Prostate gland (tissue), 2 donors: ENCODE results near the gene HOXA13. TPM values are rescaled to one million over a fixed set of nuclear protein-coding genes. Genes with fewer than 3 reads are reported as not detected.

Experiments used
- DNase-seq: peaks from one replicate; pipeline ENCODE4 v3.0.0-alpha.2; 2019; ENCODE audit warnings: low spot score
- H3K27ac ChIP-seq, 2 donors: fragments of 200-600 bp; sonication (generic); 2 replicates each; pipeline ENCODE4 v1.5.1; 2017 to 2019
- H3K27me3 ChIP-seq: fragments of 200-600 bp; sonication (generic); replicated peaks from 2 replicates; pipeline ENCODE4 v1.5.1; 2019; ENCODE audit not compliant: insufficient read depth
- H3K36me3 ChIP-seq, 2 donors: fragments of 200-600 bp; sonication (generic); 1 replicate in 1 of 2; 2 replicates in 1 of 2; pipeline versions ENCODE4 v1.5.1 to v1.8.1; 2017 to 2019
- H3K4me1 ChIP-seq: fragments of 200-600 bp; sonication (generic); replicated peaks from 2 replicates; pipeline ENCODE4 v1.5.1; 2019
- H3K4me3 ChIP-seq, 2 donors: fragments of 200-600 bp; sonication (generic); 2 replicates each; pipeline ENCODE4 v1.5.1; 2017 to 2019
- H3K9me3 ChIP-seq: fragments of 200-600 bp; sonication (generic); 2 replicates; pipeline ENCODE4 v1.5.1; 2017
- POLR2A ChIP-seq: fragments of 450-650 bp; IDR thresholded peaks from one replicate; pipeline ENCODE4 v1.6.1; 2016; ENCODE audit warnings: antibody characterized with exemption, mild to moderate bottlenecking
- POLR2AphosphoS5 ChIP-seq: sonication (generic); formaldehyde crosslinking; IDR thresholded peaks from one replicate; pipeline ENCODE4 v1.6.1; 2017; ENCODE audit warnings: antibody characterized with exemption
- WGBS: methylation state at CpG from one replicate; pipeline ENCODE4 v1.1.5; 2018; 5-methylcytosine and 5-hydroxymethylcytosine counted together
- intact Hi-C: fragments of 100-400 bp; cut with DNase I; formaldehyde crosslinking; loops from one replicate; pipeline ENCODE4 v1.14.2; 2022
- total RNA-seq, 2 donors: library from RNA; depleted of rRNA; stranded (reverse); fragments of >200 nt; gene quantifications; one replicate each; pipeline ENCODE4 v1.1.0, GENCODE V29; 2016
- TF ChIP-seq, protein P1 (sequence below), 4 experiments: fragments of 200-600 bp in 2 of 4; fragments of 450-650 bp in 2 of 4; sonication (generic) in 2 of 4; IDR thresholded peaks; 1 replicate in 3 of 4; 2 replicates in 1 of 4; pipeline ENCODE4 v1.5.1; 2016 to 2019; ENCODE audit warnings: antibody characterized with exemption in 4 of 4, mild to moderate bottlenecking in 2 of 4, moderate library complexity in 2 of 4

HOXA13 gene
- total RNA-seq, 2 donors from 2014 or later: 19.1 to 50.4 TPM

- Histone ChIP-seq H3K27me3 (no peaks in the 10 kb centered on the region), H3K4me3 (no peak overlapping the region), H3K4me1 (peaks cover 3% of the 10 kb centered on the region), H3K27ac (no peak overlapping the region), H3K9me3 (no peaks in the 10 kb centered on the region), H3K36me3 (no peaks in the 10 kb centered on the region)
- DNase-seq: no peak
- WGBS: 73% methylated on average over 7 of the region's 7 CpGs
- intact Hi-C loops: no loop called here
- no peak for TF ChIP-seq POLR2A
- TF ChIP-seq POLR2AphosphoS5: no peak
- TF ChIP-seq, protein P1, sequence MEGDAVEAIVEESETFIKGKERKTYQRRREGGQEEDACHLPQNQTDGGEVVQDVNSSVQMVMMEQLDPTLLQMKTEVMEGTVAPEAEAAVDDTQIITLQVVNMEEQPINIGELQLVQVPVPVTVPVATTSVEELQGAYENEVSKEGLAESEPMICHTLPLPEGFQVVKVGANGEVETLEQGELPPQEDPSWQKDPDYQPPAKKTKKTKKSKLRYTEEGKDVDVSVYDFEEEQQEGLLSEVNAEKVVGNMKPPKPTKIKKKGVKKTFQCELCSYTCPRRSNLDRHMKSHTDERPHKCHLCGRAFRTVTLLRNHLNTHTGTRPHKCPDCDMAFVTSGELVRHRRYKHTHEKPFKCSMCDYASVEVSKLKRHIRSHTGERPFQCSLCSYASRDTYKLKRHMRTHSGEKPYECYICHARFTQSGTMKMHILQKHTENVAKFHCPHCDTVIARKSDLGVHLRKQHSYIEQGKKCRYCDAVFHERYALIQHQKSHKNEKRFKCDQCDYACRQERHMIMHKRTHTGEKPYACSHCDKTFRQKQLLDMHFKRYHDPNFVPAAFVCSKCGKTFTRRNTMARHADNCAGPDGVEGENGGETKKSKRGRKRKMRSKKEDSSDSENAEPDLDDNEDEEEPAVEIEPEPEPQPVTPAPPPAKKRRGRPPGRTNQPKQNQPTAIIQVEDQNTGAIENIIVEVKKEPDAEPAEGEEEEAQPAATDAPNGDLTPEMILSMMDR (IDR thresholded peaks at IDR 0.05): no peak
These were observed 47.1 kb upstream of the HOXA13 start for GRCh38 chr7:27247000-27247399.

DNA sequence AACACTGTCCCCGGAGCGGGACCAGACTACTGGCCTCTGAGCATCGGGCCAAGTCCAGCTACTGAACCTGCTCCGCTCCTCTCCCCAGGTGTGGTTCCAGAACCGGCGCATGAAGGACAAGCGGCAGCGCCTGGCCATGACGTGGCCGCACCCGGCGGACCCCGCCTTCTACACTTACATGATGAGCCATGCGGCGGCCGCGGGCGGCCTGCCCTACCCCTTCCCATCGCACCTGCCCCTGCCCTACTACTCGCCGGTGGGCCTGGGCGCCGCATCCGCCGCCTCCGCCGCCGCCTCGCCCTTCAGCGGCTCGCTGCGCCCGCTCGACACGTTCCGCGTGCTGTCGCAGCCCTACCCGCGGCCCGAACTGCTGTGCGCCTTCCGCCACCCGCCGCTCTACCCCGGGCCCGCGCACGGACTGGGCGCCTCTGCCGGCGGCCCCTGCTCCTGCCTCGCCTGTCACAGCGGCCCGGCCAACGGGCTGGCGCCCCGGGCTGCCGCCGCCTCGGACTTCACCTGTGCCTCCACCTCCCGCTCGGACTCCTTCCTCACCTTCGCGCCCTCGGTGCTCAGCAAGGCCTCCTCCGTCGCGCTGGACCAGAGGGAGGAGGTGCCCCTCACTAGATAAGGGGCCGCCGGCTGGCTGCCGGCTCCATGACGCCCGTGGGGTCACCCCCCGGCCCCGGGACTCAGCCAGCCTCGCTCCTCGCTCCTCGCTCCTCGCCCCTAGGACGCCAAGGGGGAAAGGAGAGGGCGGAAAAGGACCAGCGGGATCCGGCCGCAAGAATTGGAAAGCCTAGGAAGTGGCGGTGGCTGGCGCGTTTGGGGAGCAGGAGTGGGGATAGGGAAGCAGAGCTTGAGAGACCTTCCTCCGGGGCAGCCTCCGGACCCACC is 46.2 kb upstream of the HOXA13 start:
- Histone ChIP-seq H3K4me3 (no peak overlapping the region), H3K27ac (no peak overlapping the region), H3K36me3 (no peaks in the 10 kb centered on the region), H3K4me1 (peaks cover 3% of the 10 kb centered on the region), H3K27me3 (no peaks in the 10 kb centered on the region), H3K9me3 (no peaks in the 10 kb centered on the region)
- TF ChIP-seq POLR2A: no peak
- no peak for TF ChIP-seq POLR2AphosphoS5
- TF ChIP-seq, protein P1 (IDR thresholded peaks at IDR 0.05): no peak
- no peak for DNase-seq
- intact Hi-C loops: no loop called here
- 82% methylated on average over 90 of the region's 90 CpGs for WGBS

GRCh38 chr7:27245124-27245797 is 45.4 kb upstream of the HOXA13 start:
- 77% methylated on average over 37 of the region's 37 CpGs for WGBS

GRCh38 chr7:27244488-27245123 is 44.7 kb upstream of the HOXA13 start:
- H3K36me3 ChIP-seq: no peaks in the 10 kb centered on the region
- H3K4me1 ChIP-seq: peaks cover 3% of the 10 kb centered on the region
- no peak for DNase-seq
- 72% methylated on average over 18 of the region's 18 CpGs for WGBS
- TF ChIP-seq POLR2A (no peak), POLR2AphosphoS5 (no peak)
- TF ChIP-seq, protein P1 (IDR thresholded peaks at IDR 0.05): no peak
- no peak overlapping the region for H3K27ac ChIP-seq
- no peaks in the 10 kb centered on the region for H3K9me3 ChIP-seq
- no peaks in the 10 kb centered on the region for H3K27me3 ChIP-seq
- intact Hi-C loops: no loop called here
- no peak overlapping the region for H3K4me3 ChIP-seq

More at GRCh38 chr7:27245124-27245797, 45.4 kb upstream of the HOXA13 start:
- no peak for TF ChIP-seq POLR2AphosphoS5
- TF ChIP-seq POLR2A: no peak
- TF ChIP-seq, protein P1 (IDR thresholded peaks at IDR 0.05): no peak
- H3K36me3 ChIP-seq: no peaks in the 10 kb centered on the region
- H3K4me3 ChIP-seq: no peak overlapping the region
- no peaks in the 10 kb centered on the region for H3K27me3 ChIP-seq
- intact Hi-C loops: no loop called here
- H3K27ac ChIP-seq: no peak overlapping the region
- peaks cover 3% of the 10 kb centered on the region for H3K4me1 ChIP-seq
- H3K9me3 ChIP-seq: no peaks in the 10 kb centered on the region
- DNase-seq: no peak
